ENCODE results near the gene MDH2.
"Not testable (repeated sequence)": the region's sequence is repeated elsewhere in the genome, so short reads cannot be mapped to it uniquely, and the experiment has no call there.

GRCh38 chr7:76018520-76018919 is 29.4 kb upstream of the MDH2 start:
- TF ChIP-seq CTCF, POLR2A (IDR thresholded peaks at IDR 0.05): not testable (repeated sequence)
